K562 (cell line): Measurements from ENCODE around the gene ANP32B. TPM values are rescaled to one million over a fixed set of nuclear protein-coding genes. Genes with fewer than 3 reads are reported as not detected.

Source experiments
- ARHGAP35 ChIP-seq: fragments of 450-650 bp; IDR thresholded peaks from 2 replicates; pipeline ENCODE4 v1.6.1; 2018; ENCODE audit not compliant: partially characterized antibody
- ATF6 ChIP-seq: sonication (generic); formaldehyde crosslinking; IDR thresholded peaks from 2 replicates; pipeline ENCODE4 v1.4.0; 2020; ENCODE audit warnings: mild to moderate bottlenecking, missing genetic modification reagents
- C11orf30 ChIP-seq: fragments of 450-650 bp; IDR thresholded peaks from 2 replicates; pipeline ENCODE4 v1.6.1; 2016; ENCODE audit warnings: low read depth, mild to moderate bottlenecking
- FOSL1 ChIP-seq: fragments of 200-800 bp; sonication (Bioruptor generic); conservative IDR thresholded peaks from 2 replicates; pipeline ENCODE4 v1.6.1; 2016; ENCODE audit warnings: missing genetic modification characterization, missing compliant biosample characterization
- FOXJ2 ChIP-seq: fragments of 200-800 bp; sonication (Bioruptor generic); IDR thresholded peaks from 2 replicates; pipeline ENCODE4 v1.6.1; 2016; ENCODE audit warnings: missing genetic modification characterization, missing compliant biosample characterization
- FOXK2 ChIP-seq, 2 experiments: fragments of 450-650 bp; IDR thresholded peaks in 1 of 2; conservative IDR thresholded peaks in 1 of 2; 2 replicates each; pipeline ENCODE4 v1.6.1; 2016; ENCODE audit warnings: low read depth in 2 of 2, mild to moderate bottlenecking in 1 of 2
- HNRNPL ChIP-seq: fragments of 200-400 bp; formaldehyde crosslinking; IDR thresholded peaks from 2 replicates; pipeline ENCODE4 v1.6.1; 2017; ENCODE audit warnings: low read depth, mild to moderate bottlenecking, low read length
- KLF6 ChIP-seq: fragments of 250-450 bp; sonication (Bioruptor Pico); IDR thresholded peaks from 2 replicates; pipeline ENCODE4 v1.4.0; 2020; ENCODE audit warnings: mild to moderate bottlenecking, moderate library complexity, borderline replicate concordance
- MAFK ChIP-seq: IDR thresholded peaks from 2 replicates; pipeline ENCODE4 v1.6.1; 2011; ENCODE audit warnings: low read length, improper control_type of control experiment
- MCM2 ChIP-seq: fragments of 450-650 bp; IDR thresholded peaks from 2 replicates; pipeline ENCODE4 v1.6.1; 2017; ENCODE audit warnings: low read depth, mild to moderate bottlenecking
- MCM5 ChIP-seq: fragments of 450-650 bp; IDR thresholded peaks from 2 replicates; pipeline ENCODE4 v1.6.1; 2016; ENCODE audit warnings: low read depth
- MLLT1 ChIP-seq, 2 experiments: fragments of 450-650 bp; IDR thresholded peaks; 2 replicates each; pipeline ENCODE4 v1.6.1; 2016
- NKRF ChIP-seq: fragments of 450-650 bp; IDR thresholded peaks from 2 replicates; pipeline ENCODE4 v1.6.1; 2016; ENCODE audit warnings: borderline replicate concordance
- PTRF ChIP-seq: fragments of 450-650 bp; IDR thresholded peaks from 2 replicates; pipeline ENCODE4 v1.6.1; 2016; ENCODE audit warnings: mild to moderate bottlenecking, missing genetic modification characterization, missing compliant biosample characterization
- SLC30A9 ChIP-seq: fragments of 250-450 bp; sonication (Bioruptor Pico); IDR thresholded peaks from 2 replicates; pipeline ENCODE4 v1.8.0; 2022; ENCODE audit warnings: mild to moderate bottlenecking, moderate library complexity
- SRSF3 ChIP-seq: fragments of 200-400 bp; formaldehyde crosslinking; IDR thresholded peaks from 2 replicates; pipeline ENCODE4 v1.6.1; 2016; ENCODE audit warnings: mild to moderate bottlenecking, low read length, moderate library complexity; ENCODE audit not compliant: insufficient read depth
- TBL1XR1 ChIP-seq, 2 experiments: IDR thresholded peaks; 2 replicates each; pipeline ENCODE4 v1.6.1; 2012; ENCODE audit warnings: improper control_type of control experiment in 2 of 2, low read length in 2 of 2, mild to moderate bottlenecking in 1 of 2
- TFE3 ChIP-seq: fragments of 450-650 bp; formaldehyde crosslinking; IDR thresholded peaks from 2 replicates; pipeline ENCODE4 v1.4.0; 2020; ENCODE audit warnings: mild to moderate bottlenecking, mixed read lengths
- THRA ChIP-seq: fragments of 450-650 bp; IDR thresholded peaks from 2 replicates; pipeline ENCODE4 v1.6.1; 2017; ENCODE audit warnings: mild to moderate bottlenecking, moderate library complexity
- ZFP30 ChIP-seq: fragments of 250-450 bp; sonication (Bioruptor Pico); IDR thresholded peaks from 2 replicates; pipeline ENCODE4 v1.8.0; 2022; ENCODE audit warnings: moderate library complexity, mild to moderate bottlenecking, inconsistent platforms, borderline replicate concordance
- polyA plus RNA-seq, 8 experiments: library from polyadenylated mRNA; depleted of rRNA in 4 of 8; stranded (reverse) in 5 of 8; unstranded in 3 of 8; fragments of >200 nt; fragmentation: Nextera tagmentation in 2 of 8; fragmentation: Illumina TruSeq in 1 of 8; extraction: Ambion mirVana in 2 of 8; extraction: Trizol in 1 of 8; gene quantifications; 2 replicates each; pipeline versions ENCODE4 v1.2.1 to v1.2.3, GENCODE V29; 2011 to 2014; ENCODE audit warnings: inconsistent platforms in 1 of 8, missing spikeins in 1 of 8
- total RNA-seq, 7 experiments: library from RNA; depleted of rRNA in 6 of 7; stranded (reverse); fragments of >200 nt in 6 of 7; fragmentation: Illumina TruSeq in 2 of 7; extraction: Trizol in 2 of 7; gene quantifications; 2 replicates each; pipeline versions ENCODE4 v1.2.1 to v1.2.3, GENCODE V29; 2011 to 2021; ENCODE audit warnings: low replicate concordance in 1 of 7

ANP32B gene
- total and polyA plus RNA-seq, 9 of the 15 experiments (the other 6 are each of a cell fraction or from before 2014, with no cell fraction given) = 68.9 to 815 (median 141) TPM

GRCh38 chr9:97958812-97959511 is 24.2 kb upstream of the ANP32B start (continued):
- TF ChIP-seq TBL1XR1 (IDR thresholded peaks at IDR 0.05; ENCODE audit: low read length in 2 of 2) (no peak), SLC30A9 (CRISPR knock-in tag) (no peak), MAFK (peak; percentile 28; the same call in 1 of the 2 replicates), HNRNPL (no peak), NKRF (no peak), ZFP30 (CRISPR knock-in tag) (no peak), KLF6 (CRISPR knock-in tag) (0 out of 2 replicates have a peak, but pooled peaks have one; percentile 28), MCM2 (no peak), PTRF (tag) (0 out of 2 replicates have a peak, but pooled peaks have one; percentile 28), FOXJ2 (tag) (no peak), SRSF3 (no peak), FOXK2 (conservative IDR thresholded peaks at IDR 0.05 in 1 of 2, IDR thresholded peaks at IDR 0.05 in 1 of 2; ENCODE audit: low read depth in 2 of 2) (no peak), MCM5 (no peak), ARHGAP35 (no peak), FOSL1 (tag) (peak; percentile 30; the same call in 1 of the 2 replicates), TFE3 (CRISPR knock-in tag) (no peak), THRA (no peak), MLLT1 (IDR thresholded peaks at IDR 0.05) (no peak), C11orf30 (peak; percentile 76), ATF6 (no peak)
